GM21786 (cell line): ENCODE data around the gene RBMS3.

Experiments used
- ATAC-seq: cut with Tn5 transposase; IDR thresholded peaks from one replicate; pipeline ENCODE4 v1.9.1; 2021; ENCODE audit not compliant: unreplicated experiment

RBMS3 gene

GRCh38 chr3:29426302-29427226, 145.7 kb downstream of the RBMS3 start:
- ATAC-seq, result no peak

- ATAC-seq, result no peak
These were observed 146.6 kb downstream of the RBMS3 start for GRCh38 chr3:29427266-29428103.

- no peak for ATAC-seq
These were observed 148.3 kb downstream of the RBMS3 start for GRCh38 chr3:29429055-29429679.

DNA sequence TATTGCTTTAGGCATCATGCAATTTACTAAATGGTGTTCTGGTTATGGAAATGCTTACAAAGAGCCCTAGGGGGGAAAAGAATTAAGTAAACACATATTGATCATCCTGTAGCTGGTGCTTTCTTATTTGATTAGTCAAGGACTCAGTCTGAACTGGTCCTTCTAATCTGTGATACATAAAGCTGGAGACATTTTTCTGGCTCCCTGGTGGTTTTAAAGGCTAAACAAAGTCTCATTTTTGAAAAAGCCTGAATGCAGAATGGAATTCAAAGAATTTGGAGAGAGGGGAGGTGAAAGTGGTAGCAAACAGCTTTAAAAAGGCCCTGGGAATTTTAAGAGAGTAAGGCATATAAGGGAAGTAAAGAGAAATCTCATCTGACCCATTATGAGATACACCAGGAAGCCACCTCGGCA, 149.7 kb downstream of the RBMS3 start:
- no peak for ATAC-seq

DNA sequence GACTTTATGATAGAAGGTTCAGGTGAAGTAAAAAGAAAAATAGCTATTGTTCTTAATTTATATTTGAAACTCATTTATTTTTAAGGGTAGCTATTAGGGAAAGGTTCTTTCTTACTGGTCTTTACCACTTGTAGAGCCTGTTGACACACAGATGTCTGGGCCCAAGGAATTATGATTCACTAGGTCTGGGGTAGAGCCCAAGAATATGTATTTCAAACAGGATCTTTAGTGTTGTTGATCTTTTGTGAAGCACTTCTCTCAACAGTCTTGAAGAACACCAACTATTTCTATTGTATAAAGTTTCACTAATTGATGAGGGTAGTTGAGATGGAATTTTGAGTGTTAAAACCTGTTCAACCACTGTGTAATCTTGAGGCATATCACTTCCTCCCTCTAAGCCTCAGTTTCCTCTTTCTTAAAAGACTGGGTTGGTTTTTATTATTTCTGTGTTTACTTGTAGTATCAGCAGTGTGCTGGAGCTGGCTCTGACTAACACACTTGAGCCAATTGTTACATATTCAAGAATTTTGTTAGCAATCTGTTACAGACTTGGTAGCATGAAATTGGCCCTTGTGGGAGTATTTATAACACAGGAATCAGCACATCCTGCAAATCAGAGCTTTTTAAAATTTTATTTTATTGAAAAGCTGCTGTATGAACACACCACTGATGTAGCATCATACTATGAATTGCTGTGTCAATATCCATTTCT, 155.9 kb downstream of the RBMS3 start:
- no peak for ATAC-seq

DNA sequence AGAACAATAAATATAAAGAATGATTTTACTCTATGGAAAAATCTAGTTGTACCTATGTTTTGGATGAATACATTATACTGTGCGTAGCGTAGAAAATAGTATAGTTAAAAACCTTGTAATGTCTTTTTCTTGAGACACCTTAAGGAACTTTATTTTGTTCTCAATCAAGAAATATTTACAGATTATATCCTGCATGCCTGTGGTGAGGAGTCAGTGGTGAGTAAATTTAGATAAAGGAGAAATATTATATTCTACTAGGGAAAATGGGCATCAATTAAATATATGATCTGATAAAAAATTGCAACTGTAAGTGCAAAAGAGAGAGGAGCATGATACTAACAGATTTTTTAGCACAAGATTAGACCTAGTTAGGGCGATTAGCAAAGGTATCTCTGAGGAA, 157.7 kb downstream of the RBMS3 start:
- no peak for ATAC-seq

GRCh38 chr3:29440413-29441305, 159.8 kb downstream of the RBMS3 start:
- ATAC-seq, result no peak

DNA sequence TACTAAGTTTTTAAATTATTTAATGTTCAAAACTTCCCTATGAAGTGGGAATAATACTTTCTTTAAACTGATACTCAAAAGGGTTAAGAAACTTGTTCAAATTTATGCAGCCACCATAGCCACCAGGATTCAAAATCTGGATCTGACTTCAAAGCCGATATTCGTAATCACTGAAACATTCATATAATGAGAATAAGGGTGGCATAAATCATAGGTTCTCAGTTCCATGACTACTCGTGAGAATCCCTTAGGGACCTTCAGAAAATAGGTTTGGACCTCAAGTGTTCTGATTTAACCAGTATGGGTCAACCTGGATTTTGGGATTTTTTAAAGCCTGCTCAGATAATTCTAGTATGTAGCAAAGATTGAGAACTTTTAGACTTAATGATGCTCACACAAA, 160.6 kb downstream of the RBMS3 start:
- no peak for ATAC-seq

DNA sequence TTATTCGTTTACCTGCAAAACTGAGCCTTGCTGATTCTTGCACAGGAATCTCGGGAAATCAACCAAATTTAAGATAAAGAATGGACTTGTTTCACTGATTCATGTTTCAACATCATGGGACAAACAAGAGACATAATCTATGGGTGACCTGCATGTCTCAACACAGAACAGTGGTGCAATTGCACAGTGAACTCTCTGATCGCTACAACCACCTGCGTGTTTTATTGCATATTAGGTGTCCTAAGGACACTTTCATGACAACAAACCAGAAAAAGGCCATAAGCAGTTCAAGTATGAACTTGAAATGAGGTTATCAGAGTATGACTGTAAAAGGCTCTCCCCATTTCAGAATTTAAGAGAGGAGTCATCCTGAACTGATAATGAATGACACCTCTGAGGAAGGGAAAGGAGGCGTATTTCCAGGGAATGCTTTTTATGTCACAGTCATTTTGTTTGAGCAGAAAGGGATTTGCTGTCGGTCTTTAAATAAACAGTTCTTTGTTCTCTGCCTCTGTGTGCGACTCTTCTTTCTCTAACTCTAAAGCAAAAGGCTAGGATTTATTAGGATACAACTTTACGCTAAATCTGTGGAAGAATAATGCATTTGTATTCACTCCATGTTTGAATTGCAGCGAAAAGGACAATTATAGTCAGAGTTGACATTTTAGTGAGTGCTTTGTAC, 167.2 kb downstream of the RBMS3 start:
- ATAC-seq, result no peak

- no peak for ATAC-seq
These were observed 171.0 kb downstream of the RBMS3 start for GRCh38 chr3:29451920-29452319.

DNA sequence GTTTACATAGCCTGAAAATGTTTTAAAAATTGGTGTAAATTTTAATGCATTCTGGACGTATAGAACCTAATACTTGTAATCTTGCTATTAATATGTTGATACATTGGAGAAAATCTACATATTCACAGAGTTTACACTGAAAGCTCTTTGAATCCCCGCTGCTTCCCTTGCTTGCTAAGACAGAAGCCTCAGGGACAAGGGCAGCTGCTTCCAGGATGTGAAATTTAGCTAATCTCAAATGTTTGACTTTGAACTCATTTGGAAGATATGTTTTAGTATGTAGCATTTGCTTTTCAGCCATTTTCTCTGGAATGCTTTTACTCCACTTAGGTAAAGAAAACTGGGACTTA, 172.0 kb downstream of the RBMS3 start:
- ATAC-seq, result no peak

- ATAC-seq, result no peak
These were observed 172.6 kb downstream of the RBMS3 start for GRCh38 chr3:29453284-29454001.

GRCh38 chr3:29454161-29454611, 173.3 kb downstream of the RBMS3 start:
- ATAC-seq, result no peak

DNA sequence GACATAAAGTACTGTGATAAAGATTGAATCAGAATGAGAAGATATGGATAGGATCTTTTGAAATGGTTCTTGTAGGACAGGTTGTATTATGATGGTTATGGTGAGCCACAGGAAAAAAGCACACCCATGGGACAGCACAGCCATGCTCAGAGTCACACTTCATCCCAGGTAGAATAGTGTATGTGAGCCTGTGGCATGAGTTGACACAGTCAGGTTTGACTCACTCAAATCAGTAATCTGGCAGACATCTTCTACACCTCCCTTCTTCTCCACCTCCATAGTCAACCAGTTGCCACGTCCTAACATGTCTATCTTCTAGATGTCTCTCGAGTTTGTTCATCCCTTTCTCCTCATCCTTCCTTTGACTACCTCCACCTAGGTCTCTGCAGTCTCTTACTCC, 176.0 kb downstream of the RBMS3 start:
- ATAC-seq, result no peak

DNA sequence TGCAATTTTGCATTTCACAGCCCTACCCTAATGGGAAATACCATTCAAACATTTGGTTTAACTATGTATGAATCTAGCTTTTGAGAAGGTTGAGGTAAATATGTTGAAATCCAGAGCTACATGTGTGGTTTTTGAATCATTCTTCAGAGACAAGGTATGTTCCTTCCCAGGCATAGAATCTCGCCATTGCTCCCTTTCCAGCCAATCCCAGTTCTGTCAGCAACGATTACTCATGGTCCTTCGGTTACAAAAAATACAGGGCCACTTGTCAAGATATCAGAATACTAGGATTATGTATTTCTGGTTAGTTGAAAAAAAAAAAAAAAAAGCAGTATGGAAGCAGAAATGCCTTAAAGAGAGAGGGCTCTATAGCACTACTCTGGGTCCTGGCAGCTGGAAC, 182.4 kb downstream of the RBMS3 start:
- no peak for ATAC-seq

GRCh38 chr3:29465836-29466235, 185.0 kb downstream of the RBMS3 start:
- no peak for ATAC-seq

DNA sequence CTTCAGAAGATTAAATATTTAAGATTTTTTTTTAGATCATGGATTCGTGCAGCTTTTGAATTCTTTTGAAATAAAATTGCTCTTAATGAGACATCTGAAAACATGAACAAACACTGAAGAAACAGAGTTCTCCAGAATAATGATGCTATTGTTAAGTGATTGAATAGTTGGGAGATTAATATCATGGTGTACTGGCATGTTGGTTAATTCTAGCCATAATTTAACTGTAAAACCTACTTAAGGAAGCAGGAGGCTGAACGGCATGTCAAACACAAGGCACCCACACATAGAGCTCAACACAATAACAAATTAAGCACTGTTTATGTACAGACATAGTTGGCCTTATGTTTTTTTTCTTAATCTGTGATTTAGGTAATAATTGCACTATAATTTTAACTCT, 185.6 kb downstream of the RBMS3 start:
- no peak for ATAC-seq

DNA sequence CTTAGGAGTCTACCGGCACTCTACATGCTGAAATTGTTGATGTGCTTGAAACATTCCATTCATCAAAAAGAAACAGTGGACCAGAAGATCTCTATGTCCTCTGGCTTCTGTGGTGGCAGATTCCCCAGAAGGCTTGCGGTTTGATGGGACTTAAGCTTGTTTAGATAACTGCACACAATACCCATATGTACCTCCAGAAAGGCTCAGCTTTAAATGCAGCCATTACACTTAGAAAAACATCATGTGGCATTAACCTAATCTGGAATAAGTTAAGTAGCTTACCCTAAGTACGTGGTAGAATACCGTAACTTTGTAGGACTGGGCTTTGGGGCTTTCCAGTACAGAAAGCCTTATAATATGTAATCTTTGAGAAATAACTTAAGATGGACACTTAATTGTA, 187.3 kb downstream of the RBMS3 start:
- ATAC-seq, result no peak
